Skin epidermis (tissue), 12 donors: ENCODE data around the gene CRYGN.

Experiments used
- H3K27ac ChIP-seq, 21 experiments: fragments of 200-600 bp; sonication (generic) in 11 of 21; one replicate each; pipeline ENCODE4 v1.5.0; 2020; ENCODE audit warnings: mild to moderate bottlenecking in 3 of 21, inconsistent platforms in 2 of 21, moderate library complexity in 2 of 21
- H3K4me3 ChIP-seq, 7 experiments: fragments of 200-600 bp; sonication (generic) in 2 of 7; one replicate each; pipeline ENCODE4 v1.5.0; 2020; ENCODE audit warnings: inconsistent platforms in 2 of 7, mild to moderate bottlenecking in 2 of 7, moderate library complexity in 1 of 7

The CRYGN gene

GRCh38 chr7:151461096-151461941 is 21.4 kb upstream of the CRYGN start:
- Histone ChIP-seq H3K27ac (peak overlapping the region in 6 of 21 experiments; percentile 32 to 70 (median 58)), H3K4me3 (no peak overlapping the region)

GRCh38 chr7:151460474-151460855 is 20.5 kb upstream of the CRYGN start:
- peak overlapping the region in 10 of 21 experiments; percentile 32 to 70 (median 56) for H3K27ac ChIP-seq
- H3K4me3 ChIP-seq = no peak overlapping the region

- Histone ChIP-seq H3K27ac (peak overlapping the region in 10 of 21 experiments; percentile 32 to 70 (median 56)), H3K4me3 (peak overlapping the region in 1 of 7 experiments; percentile 9)
Observed at GRCh38 chr7:151459726-151460473, 20.0 kb upstream of the CRYGN start.

- Histone ChIP-seq H3K27ac (no peak overlapping the region), H3K4me3 (no peak overlapping the region)
Observed at GRCh38 chr7:151457534-151457933, 17.6 kb upstream of the CRYGN start.

GRCh38 chr7:151456782-151457181 is 16.8 kb upstream of the CRYGN start:
- H3K4me3 ChIP-seq = no peak overlapping the region
- H3K27ac ChIP-seq = no peak overlapping the region

GRCh38 chr7:151456276-151456675 is 16.3 kb upstream of the CRYGN start:
- Histone ChIP-seq H3K4me3 (no peak overlapping the region), H3K27ac (no peak overlapping the region)

GRCh38 chr7:151455690-151456089 is 15.7 kb upstream of the CRYGN start:
- Histone ChIP-seq H3K4me3 (no peak overlapping the region), H3K27ac (no peak overlapping the region)

GRCh38 chr7:151454932-151455530 is 15.1 kb upstream of the CRYGN start:
- Histone ChIP-seq H3K4me3 (no peak overlapping the region), H3K27ac (no peak overlapping the region)

GRCh38 chr7:151454305-151454704 is 14.4 kb upstream of the CRYGN start:
- no peak overlapping the region for H3K4me3 ChIP-seq
- H3K27ac ChIP-seq = no peak overlapping the region

- Histone ChIP-seq H3K4me3 (no peak overlapping the region), H3K27ac (no peak overlapping the region)
Observed at GRCh38 chr7:151453326-151453791, 13.4 kb upstream of the CRYGN start.

- Histone ChIP-seq H3K4me3 (no peak overlapping the region), H3K27ac (no peak overlapping the region)
Observed at GRCh38 chr7:151452680-151453325, 12.9 kb upstream of the CRYGN start.

- Histone ChIP-seq H3K4me3 (no peak overlapping the region), H3K27ac (no peak overlapping the region)
Observed at GRCh38 chr7:151451626-151452571, 12.0 kb upstream of the CRYGN start.

- no peak overlapping the region for H3K27ac ChIP-seq
- no peak overlapping the region for H3K4me3 ChIP-seq
Observed at GRCh38 chr7:151451156-151451555, 11.2 kb upstream of the CRYGN start.

- H3K27ac ChIP-seq = no peak overlapping the region
- no peak overlapping the region for H3K4me3 ChIP-seq
Observed at GRCh38 chr7:151449990-151450389, 10.0 kb upstream of the CRYGN start.

GRCh38 chr7:151448261-151449252 is 8.6 kb upstream of the CRYGN start:
- H3K27ac ChIP-seq = peak overlapping the region in 15 of 21 experiments; percentile 2 to 77 (median 50)

GRCh38 chr7:151447901-151448260 is 7.9 kb upstream of the CRYGN start:
- H3K4me3 ChIP-seq = peak overlapping the region; percentile 45 to 56 (median 49)
- peak overlapping the region in 7 of 21 experiments; percentile 25 to 70 (median 47) for H3K27ac ChIP-seq

More at GRCh38 chr7:151448261-151449252, 8.6 kb upstream of the CRYGN start:
- H3K4me3 ChIP-seq = peak overlapping the region; percentile 45 to 56 (median 49)

- Histone ChIP-seq H3K4me3 (no peak overlapping the region), H3K27ac (no peak overlapping the region)
Observed at GRCh38 chr7:151447312-151447711, 7.4 kb upstream of the CRYGN start.

GRCh38 chr7:151446412-151446811 is 6.5 kb upstream of the CRYGN start:
- Histone ChIP-seq H3K27ac (no peak overlapping the region), H3K4me3 (no peak overlapping the region)
